Measurements from ENCODE around the gene ESX1. TPM values are rescaled to one million over a fixed set of nuclear protein-coding genes. Genes with fewer than 3 reads are reported as not detected.

Gene ESX1
- polyA plus RNA-seq, 2 of the 4 experiments (the other 2 are of a cell fraction) = 0.05 TPM; not detected in 1

- TF ChIP-seq HES2 (IDR thresholded peaks at IDR 0.05) (no peak), HDAC2 (IDR thresholded peaks at IDR 0.05) (no peak), REST (IDR thresholded peaks at IDR 0.05) (no peak), ESRRA (IDR thresholded peaks at IDR 0.05; ENCODE audit: borderline replicate concordance, low read length) (no peak), EP300 (IDR thresholded peaks at IDR 0.05) (no peak)
Observed at GRCh38 chrX:104253567-104254441, 929 bp downstream of the ESX1 start (continued).

GRCh38 chrX:104250470-104250869 is 4.3 kb downstream of the ESX1 start:
- ATAC-seq (no peak), DNase-seq (ENCODE audit: low read depth in 1 of 2, low spot score in 1 of 2) (no peak), FAIRE-seq (no peak)
- no peak for TF ChIP-seq NFE2L2 (conservative IDR thresholded peaks at IDR 0.05; ENCODE audit: low read length)
- no peak for TF ChIP-seq EHF (CRISPR knock-in tag; IDR thresholded peaks at IDR 0.05)
- no peak for TF ChIP-seq RFX5 (IDR thresholded peaks at IDR 0.05)
- no peak for TF ChIP-seq RARB (CRISPR knock-in tag; IDR thresholded peaks at IDR 0.05)
- TF ChIP-seq ZSCAN20 (CRISPR knock-in tag; IDR thresholded peaks at IDR 0.05) = no peak
- TF ChIP-seq SMC3 (IDR thresholded peaks at IDR 0.05) = no peak
- TF ChIP-seq CHD4 (IDR thresholded peaks at IDR 0.05; ENCODE audit: borderline replicate concordance) = no peak
- no peak for TF ChIP-seq NPAS2 (CRISPR knock-in tag; IDR thresholded peaks at IDR 0.05; ENCODE audit: borderline replicate concordance)
- TF ChIP-seq HOXA7 (CRISPR knock-in tag; IDR thresholded peaks at IDR 0.05) = no peak
- TF ChIP-seq JUNB (IDR thresholded peaks at IDR 0.05) = no peak
- no peak for TF ChIP-seq CTCF (IDR thresholded peaks at IDR 0.05)
- TF ChIP-seq KDM1A (IDR thresholded peaks at IDR 0.05; ENCODE audit: low read depth) = no peak
- TF ChIP-seq NR3C1 (IDR thresholded peaks at IDR 0.05) = no peak
- TF ChIP-seq ZNF302 (CRISPR knock-in tag; IDR thresholded peaks at IDR 0.05) = no peak
- TF ChIP-seq PBX3 (IDR thresholded peaks at IDR 0.05) = no peak
- Histone ChIP-seq H3K4me1 (peaks cover 4% of the 10 kb centered on the region; the same call in 1 of the 3 replicates), H3K9me3 (no peaks in the 10 kb centered on the region), H3K4me2 (no peak overlapping the region), H3K4me3 (no peak overlapping the region), H3K27ac (no peak overlapping the region)
- WGBS (ENCODE audit: missing lambda C conversion rate) = 6% methylated on average over 1 of the region's 17 CpGs
- ChIA-PET CTCF (interaction anchor here (1.5 kb wide), 1 partner anchor 55 kb away, joined by 4 read pairs; no protein-coding TSS in a partner anchor), POLR2A (no interaction called here)
